GM12801 (cell line): Measurements from ENCODE around the gene ROR2.

ENCODE experiments used
- CTCF ChIP-seq: IDR thresholded peaks from one replicate; pipeline ENCODE4 v1.5.1; 2011; ENCODE audit warnings: control low read depth; ENCODE audit not compliant: insufficient read length; ENCODE audit errors: extremely low read depth

ROR2 gene

GRCh38 chr9:91978740-91979414 is 28.8 kb upstream of the ROR2 start:
- no peak for TF ChIP-seq CTCF

- no peak for TF ChIP-seq CTCF
Observed at GRCh38 chr9:91972711-91973110, 22.7 kb upstream of the ROR2 start.

- TF ChIP-seq CTCF, result no peak
Observed at GRCh38 chr9:91972076-91972626, 22.1 kb upstream of the ROR2 start.

GRCh38 chr9:91967259-91967658 is 17.2 kb upstream of the ROR2 start:
- TF ChIP-seq CTCF, result no peak

- no peak for TF ChIP-seq CTCF
Observed at GRCh38 chr9:91966503-91966902, 16.5 kb upstream of the ROR2 start.

GRCh38 chr9:91963711-91964240 is 13.7 kb upstream of the ROR2 start:
- no peak for TF ChIP-seq CTCF

GRCh38 chr9:91960367-91960766 is 10.3 kb upstream of the ROR2 start:
- no peak for TF ChIP-seq CTCF
